Measurements from ENCODE around the gene WDTC1.
A peak's percentile ranks its signal among the peaks of the same experiment; 100 is the strongest.
"Not testable (repeated sequence)": the region's sequence is repeated elsewhere in the genome, so short reads cannot be mapped to it uniquely, and the experiment has no call there.

Gene WDTC1

GRCh38 chr1:27253596-27253995 is 19.2 kb downstream of the WDTC1 start:
- DNase-seq, result no peak

GRCh38 chr1:27255136-27255535 is 20.7 kb downstream of the WDTC1 start:
- DNase-seq, result no peak

GRCh38 chr1:27257155-27257554 is 22.7 kb downstream of the WDTC1 start:
- DNase-seq, result no peak

GRCh38 chr1:27258598-27258997 is 24.2 kb downstream of the WDTC1 start:
- no peak for DNase-seq

- no peak for DNase-seq
Measured at GRCh38 chr1:27267153-27267552, 32.7 kb downstream of the WDTC1 start.

GRCh38 chr1:27269276-27269675 is 34.8 kb downstream of the WDTC1 start:
- DNase-seq, result no peak

- no peak for DNase-seq
Measured at GRCh38 chr1:27274204-27274603, 39.8 kb downstream of the WDTC1 start.

GRCh38 chr1:27275696-27276095 is 41.3 kb downstream of the WDTC1 start:
- DNase-seq, result no peak

GRCh38 chr1:27284425-27285273 is 50.2 kb downstream of the WDTC1 start:
- DNase-seq, result peak; percentile 61

GRCh38 chr1:27285274-27285660 is 50.8 kb downstream of the WDTC1 start:
- peak; percentile 7 for DNase-seq

- not testable (repeated sequence) for DNase-seq
Measured at GRCh38 chr1:27285821-27286220, 51.4 kb downstream of the WDTC1 start.

GRCh38 chr1:27289125-27289524 is 54.7 kb downstream of the WDTC1 start:
- not testable (repeated sequence) for DNase-seq

GRCh38 chr1:27290581-27290980 is 56.1 kb downstream of the WDTC1 start:
- DNase-seq, result no peak

GRCh38 chr1:27292106-27292505 is 57.7 kb downstream of the WDTC1 start:
- DNase-seq, result no peak

- no peak for DNase-seq
Measured at GRCh38 chr1:27293915-27294314, 59.5 kb downstream of the WDTC1 start.

- peak; percentile 13 for DNase-seq
Measured at GRCh38 chr1:27296773-27297291, 62.4 kb downstream of the WDTC1 start.

GRCh38 chr1:27297903-27298302 is 63.5 kb downstream of the WDTC1 start:
- DNase-seq, result no peak

GRCh38 chr1:27298632-27299384 is 64.4 kb downstream of the WDTC1 start:
- DNase-seq, result no peak

- no peak for DNase-seq
Measured at GRCh38 chr1:27299385-27300271, 65.2 kb downstream of the WDTC1 start.

GRCh38 chr1:27300341-27301051 is 66.1 kb downstream of the WDTC1 start:
- DNase-seq, result peak; percentile 59

GRCh38 chr1:27301052-27301422 is 66.6 kb downstream of the WDTC1 start:
- DNase-seq, result no peak

- DNase-seq, result peak; percentile 51
Measured at GRCh38 chr1:27301582-27302199, 67.3 kb downstream of the WDTC1 start.

Measured in NCI-H2029 treated with DMSO at 0.1 percent for 48 hours (cell line).